ENCODE results near the gene CHCHD2. TPM values are rescaled to one million over a fixed set of nuclear protein-coding genes. Genes with fewer than 3 reads are reported as not detected.

The CHCHD2 gene
- total and polyA plus RNA-seq, 9 of the 15 experiments (the other 6 are each of a cell fraction or from before 2014, with no cell fraction given): 145 to 1,044 (median 648) TPM

DNA sequence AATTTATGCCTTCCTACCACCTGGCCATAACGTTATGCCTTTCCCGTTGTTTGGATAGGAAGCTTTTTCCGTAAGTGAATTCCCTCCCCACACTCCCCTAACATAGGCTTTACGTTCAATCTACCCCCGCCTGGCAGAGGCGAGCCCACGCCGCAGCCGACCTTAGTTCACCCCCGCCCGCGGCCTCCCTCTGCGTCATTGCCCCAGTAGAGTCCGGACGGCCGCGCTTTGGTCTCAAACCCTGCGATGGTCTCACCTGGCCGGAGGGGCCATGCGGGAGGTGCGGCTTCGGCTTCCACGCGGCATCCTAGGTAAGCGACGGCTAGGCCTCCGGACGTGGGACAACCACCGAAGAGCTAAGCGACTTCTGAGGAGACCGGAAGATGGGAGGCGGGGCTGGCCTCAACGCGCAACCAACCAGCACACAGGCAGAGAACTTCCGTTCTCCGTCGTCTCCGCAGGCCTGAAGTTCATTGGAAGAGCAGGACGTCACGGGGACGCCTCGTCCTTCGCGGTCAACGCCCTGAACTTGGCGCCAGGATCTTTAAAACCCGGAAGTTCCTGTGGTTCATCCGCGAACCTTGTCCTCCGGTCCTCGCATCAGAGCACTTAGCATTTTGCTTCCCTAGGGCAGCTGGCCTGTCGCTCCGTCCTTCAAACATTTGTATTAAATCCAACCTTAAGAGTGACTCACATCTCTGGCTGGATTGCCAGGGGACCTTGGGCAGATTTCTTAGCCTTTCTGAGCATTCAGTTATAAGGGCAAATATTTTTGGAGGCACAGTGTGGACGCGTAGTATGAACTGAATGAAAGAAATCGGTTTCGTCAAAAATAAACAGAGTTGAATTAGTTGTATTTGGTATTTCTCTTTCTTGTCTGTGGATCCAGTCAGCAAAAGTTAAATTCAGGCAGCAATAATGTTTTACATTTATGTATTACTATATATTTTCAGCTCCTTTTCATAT, at the start of gene CHCHD2 (continued):
- TF ChIP-seq TGIF2 (CRISPR knock-in tag; IDR thresholded peaks at IDR 0.05) (no peak), KLF16 (IDR thresholded peaks at IDR 0.05) (no peak), ZNF766 (CRISPR knock-in tag; conservative IDR thresholded peaks at IDR 0.05) (no peak), ZNF79 (CRISPR knock-in tag; IDR thresholded peaks at IDR 0.05; ENCODE audit: low read depth) (no peak), MEIS2 (IDR thresholded peaks at IDR 0.05; ENCODE audit: partially characterized antibody) (peak; percentile 22), SRF (CRISPR knock-in tag; IDR thresholded peaks at IDR 0.05) (peak in 1 of 2 experiments; percentile 57; a peak in 1 of 4 replicates), ATF7 (IDR thresholded peaks at IDR 0.05) (peak; percentile 58), ZNF589 (CRISPR knock-in tag; IDR thresholded peaks at IDR 0.05; ENCODE audit: low read depth) (no peak; the same call in 1 of the 2 replicates), ILF3 (IDR thresholded peaks at IDR 0.05; ENCODE audit: borderline replicate concordance) (no peak), FOXJ3 (CRISPR knock-in tag; IDR thresholded peaks at IDR 0.05) (no peak), HNRNPK (IDR thresholded peaks at IDR 0.05; ENCODE audit: low read depth, low read length, poor library complexity, severe bottlenecking) (no peak), ELF4 (CRISPR knock-in tag; IDR thresholded peaks at IDR 0.05) (0 out of 2 replicates have a peak, but pooled peaks have one; percentile 15), HOXB6 (CRISPR knock-in tag; IDR thresholded peaks at IDR 0.05; ENCODE audit: borderline replicate concordance) (no peak), SRSF1 (IDR thresholded peaks at IDR 0.05; ENCODE audit: low read depth, low read length) (no peak), RBM25 (IDR thresholded peaks at IDR 0.05; ENCODE audit: low read depth, low read length, severe bottlenecking) (peak; percentile 89), KDM2B (CRISPR knock-in tag; IDR thresholded peaks at IDR 0.05) (no peak), ASH1L (IDR thresholded peaks at IDR 0.05; ENCODE audit: borderline replicate concordance, low read depth, partially characterized antibody) (peak; percentile 88)
- TF ChIP-seq, protein P1, sequence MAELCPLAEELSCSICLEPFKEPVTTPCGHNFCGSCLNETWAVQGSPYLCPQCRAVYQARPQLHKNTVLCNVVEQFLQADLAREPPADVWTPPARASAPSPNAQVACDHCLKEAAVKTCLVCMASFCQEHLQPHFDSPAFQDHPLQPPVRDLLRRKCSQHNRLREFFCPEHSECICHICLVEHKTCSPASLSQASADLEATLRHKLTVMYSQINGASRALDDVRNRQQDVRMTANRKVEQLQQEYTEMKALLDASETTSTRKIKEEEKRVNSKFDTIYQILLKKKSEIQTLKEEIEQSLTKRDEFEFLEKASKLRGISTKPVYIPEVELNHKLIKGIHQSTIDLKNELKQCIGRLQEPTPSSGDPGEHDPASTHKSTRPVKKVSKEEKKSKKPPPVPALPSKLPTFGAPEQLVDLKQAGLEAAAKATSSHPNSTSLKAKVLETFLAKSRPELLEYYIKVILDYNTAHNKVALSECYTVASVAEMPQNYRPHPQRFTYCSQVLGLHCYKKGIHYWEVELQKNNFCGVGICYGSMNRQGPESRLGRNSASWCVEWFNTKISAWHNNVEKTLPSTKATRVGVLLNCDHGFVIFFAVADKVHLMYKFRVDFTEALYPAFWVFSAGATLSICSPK (IDR thresholded peaks at IDR 0.05; ENCODE audit: borderline replicate concordance): no peak
- TF ChIP-seq, protein P2, sequence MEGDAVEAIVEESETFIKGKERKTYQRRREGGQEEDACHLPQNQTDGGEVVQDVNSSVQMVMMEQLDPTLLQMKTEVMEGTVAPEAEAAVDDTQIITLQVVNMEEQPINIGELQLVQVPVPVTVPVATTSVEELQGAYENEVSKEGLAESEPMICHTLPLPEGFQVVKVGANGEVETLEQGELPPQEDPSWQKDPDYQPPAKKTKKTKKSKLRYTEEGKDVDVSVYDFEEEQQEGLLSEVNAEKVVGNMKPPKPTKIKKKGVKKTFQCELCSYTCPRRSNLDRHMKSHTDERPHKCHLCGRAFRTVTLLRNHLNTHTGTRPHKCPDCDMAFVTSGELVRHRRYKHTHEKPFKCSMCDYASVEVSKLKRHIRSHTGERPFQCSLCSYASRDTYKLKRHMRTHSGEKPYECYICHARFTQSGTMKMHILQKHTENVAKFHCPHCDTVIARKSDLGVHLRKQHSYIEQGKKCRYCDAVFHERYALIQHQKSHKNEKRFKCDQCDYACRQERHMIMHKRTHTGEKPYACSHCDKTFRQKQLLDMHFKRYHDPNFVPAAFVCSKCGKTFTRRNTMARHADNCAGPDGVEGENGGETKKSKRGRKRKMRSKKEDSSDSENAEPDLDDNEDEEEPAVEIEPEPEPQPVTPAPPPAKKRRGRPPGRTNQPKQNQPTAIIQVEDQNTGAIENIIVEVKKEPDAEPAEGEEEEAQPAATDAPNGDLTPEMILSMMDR (IDR thresholded peaks at IDR 0.05 in 2 of 3, conservative IDR thresholded peaks at IDR 0.05 in 1 of 3; ENCODE audit: insufficient read depth in 2 of 3, low read depth in 1 of 3, low read length in 3 of 3): no peak
- TF ChIP-seq, protein P3, sequence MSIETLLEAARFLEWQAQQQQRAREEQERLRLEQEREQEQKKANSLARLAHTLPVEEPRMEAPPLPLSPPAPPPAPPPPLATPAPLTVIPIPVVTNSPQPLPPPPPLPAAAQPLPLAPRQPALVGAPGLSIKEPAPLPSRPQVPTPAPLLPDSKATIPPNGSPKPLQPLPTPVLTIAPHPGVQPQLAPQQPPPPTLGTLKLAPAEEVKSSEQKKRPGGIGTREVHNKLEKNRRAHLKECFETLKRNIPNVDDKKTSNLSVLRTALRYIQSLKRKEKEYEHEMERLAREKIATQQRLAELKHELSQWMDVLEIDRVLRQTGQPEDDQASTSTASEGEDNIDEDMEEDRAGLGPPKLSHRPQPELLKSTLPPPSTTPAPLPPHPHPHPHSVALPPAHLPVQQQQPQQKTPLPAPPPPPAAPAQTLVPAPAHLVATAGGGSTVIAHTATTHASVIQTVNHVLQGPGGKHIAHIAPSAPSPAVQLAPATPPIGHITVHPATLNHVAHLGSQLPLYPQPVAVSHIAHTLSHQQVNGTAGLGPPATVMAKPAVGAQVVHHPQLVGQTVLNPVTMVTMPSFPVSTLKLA (conservative IDR thresholded peaks at IDR 0.05): peak; percentile 73 to 86
- TF ChIP-seq, protein P4, sequence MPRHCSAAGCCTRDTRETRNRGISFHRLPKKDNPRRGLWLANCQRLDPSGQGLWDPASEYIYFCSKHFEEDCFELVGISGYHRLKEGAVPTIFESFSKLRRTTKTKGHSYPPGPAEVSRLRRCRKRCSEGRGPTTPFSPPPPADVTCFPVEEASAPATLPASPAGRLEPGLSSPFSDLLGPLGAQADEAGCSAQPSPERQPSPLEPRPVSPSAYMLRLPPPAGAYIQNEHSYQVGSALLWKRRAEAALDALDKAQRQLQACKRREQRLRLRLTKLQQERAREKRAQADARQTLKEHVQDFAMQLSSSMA (CRISPR knock-in tag; IDR thresholded peaks at IDR 0.05): peak; percentile 72; the same call in 1 of the 2 replicates

All from K562 (cell line).